NCI-H460 (cell line): ENCODE data around the gene BHLHE40. TPM values are rescaled to one million over a fixed set of nuclear protein-coding genes. Genes with fewer than 3 reads are reported as not detected.
"Not testable (repeated sequence)": the region's sequence is repeated elsewhere in the genome, so short reads cannot be mapped to it uniquely, and the experiment has no call there.

Experiments
- DNase-seq: peaks from one replicate; pipeline ENCODE4 v3.0.0-alpha.2; 2016; ENCODE audit warnings: low read depth; ENCODE audit errors: extremely low read depth
- total RNA-seq: library from RNA; depleted of rRNA; stranded (reverse); fragments of >200 nt; shearing (Covaris generic); gene quantifications from 2 replicates; pipeline ENCODE4 v1.2.3, GENCODE V29; 2014

BHLHE40 gene
- total RNA-seq, 1 experiment from 2014 or later, result 76.8 TPM

DNA sequence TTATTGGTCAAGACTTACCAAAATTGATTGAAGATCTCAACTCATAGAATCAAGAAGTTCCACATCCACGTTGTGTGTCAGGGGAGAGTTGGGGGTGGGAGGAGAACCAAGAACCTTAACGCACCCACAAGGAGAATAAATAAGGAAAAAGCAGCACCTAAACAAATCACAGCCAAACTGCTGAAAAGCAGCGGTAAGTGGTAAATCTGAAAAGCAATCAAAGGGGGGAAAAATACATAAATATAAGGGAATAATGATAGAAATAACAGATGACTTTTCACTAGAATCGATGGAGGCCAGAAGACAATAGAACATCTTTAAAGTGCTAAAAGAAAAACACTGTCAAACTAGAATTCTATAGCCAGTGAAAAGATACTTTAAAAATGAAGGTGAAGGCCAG, 20.1 kb upstream of the BHLHE40 start:
- DNase-seq, result no peak

DNA sequence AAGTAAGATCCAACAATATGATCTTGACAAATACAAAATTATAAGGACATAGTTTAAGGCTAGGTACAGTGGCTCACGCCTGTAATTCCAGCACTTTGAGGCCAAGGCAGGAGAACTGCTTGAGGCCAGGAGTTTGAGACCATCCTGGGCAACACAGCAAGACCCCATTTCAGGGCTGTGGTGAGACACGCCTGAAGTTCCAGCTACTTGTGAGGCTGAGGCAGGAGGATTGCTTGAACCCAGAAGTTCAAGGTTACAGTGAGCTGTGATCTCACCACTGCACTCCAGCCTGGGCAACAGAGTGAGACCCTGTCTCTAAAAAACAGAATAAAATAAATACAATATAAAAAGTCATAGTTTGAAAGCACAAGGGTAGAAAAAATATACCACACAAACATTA, 17.4 kb upstream of the BHLHE40 start:
- DNase-seq, result not testable (repeated sequence)

DNA sequence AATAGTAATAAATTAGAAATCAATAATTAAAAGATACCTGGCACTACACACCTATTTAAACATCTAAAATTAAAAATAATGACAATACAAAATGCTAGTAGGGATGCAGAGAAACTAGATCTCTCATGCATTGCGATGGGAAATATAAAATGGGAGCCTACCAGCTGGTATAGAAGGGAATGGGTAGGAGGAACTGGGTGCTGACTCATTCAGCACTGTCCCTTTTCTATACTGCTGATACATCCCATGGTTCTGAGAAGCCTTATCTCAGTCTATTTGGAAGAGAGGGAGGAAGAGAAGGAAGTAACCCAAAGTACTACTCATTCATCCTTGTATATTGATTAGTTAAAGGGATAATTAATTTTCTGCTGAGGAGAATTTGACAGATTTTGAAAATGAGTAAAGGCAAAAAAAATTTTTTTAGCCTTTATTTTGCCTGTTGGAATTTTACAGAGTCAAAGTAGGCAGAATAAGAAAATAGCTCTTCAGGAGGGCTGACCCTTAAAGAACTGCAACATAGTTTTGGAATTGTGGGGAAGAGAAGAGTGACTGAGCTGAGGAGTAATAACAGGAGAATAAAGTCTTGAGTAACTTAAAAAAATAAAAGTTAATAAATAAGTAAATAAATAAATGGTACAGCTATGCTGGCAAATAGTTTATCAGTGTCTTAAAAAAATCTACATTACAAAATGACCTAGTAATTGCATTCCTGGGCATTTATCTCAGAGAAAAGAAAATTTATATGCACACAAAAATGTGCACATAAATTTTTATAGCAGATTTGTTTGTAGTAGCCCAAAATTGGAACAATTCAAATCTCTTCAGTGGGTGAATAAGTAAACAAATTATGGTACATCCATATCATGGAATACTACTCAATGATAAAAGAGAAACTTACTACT, 15.3 kb upstream of the BHLHE40 start:
- no peak for DNase-seq

DNA sequence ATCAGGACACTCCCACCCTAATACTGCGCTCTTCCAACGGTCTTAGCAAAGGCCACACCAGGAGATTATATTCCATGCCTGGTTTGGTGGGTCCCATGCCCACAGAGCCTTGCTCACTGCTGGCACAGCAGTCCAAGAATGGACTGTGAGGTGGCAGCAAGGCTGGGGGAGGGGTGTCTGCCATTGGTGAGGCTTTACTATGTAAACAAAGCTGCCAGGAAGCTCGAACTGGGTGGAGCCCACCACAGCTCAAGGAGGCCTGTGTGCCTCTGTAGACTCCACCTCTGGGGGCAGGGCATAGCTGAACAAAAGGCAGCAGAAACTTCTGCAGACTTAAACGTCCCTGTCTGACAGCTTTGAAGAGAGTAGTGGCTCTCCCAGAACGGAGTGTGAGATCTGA, 13.2 kb upstream of the BHLHE40 start:
- DNase-seq, result not testable (repeated sequence)

DNA sequence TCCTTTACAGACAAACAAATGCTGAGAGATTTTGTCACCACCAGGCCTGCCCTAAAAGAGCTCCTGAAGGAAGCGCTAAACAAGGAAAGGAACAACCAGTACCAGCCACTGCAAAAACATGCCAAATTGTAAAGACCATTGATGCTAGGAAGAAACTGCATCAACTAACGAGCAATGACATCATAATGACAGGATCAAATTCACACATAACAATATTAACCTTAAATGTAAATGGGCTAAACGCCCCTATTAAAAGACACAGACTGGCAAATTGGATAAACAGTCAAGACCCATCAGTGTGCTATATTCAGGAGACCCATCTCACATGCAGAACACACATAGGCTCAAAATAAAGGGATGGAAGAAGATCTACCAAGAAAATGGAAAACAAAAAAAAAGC, 11.6 kb upstream of the BHLHE40 start:
- DNase-seq, result not testable (repeated sequence)

DNA sequence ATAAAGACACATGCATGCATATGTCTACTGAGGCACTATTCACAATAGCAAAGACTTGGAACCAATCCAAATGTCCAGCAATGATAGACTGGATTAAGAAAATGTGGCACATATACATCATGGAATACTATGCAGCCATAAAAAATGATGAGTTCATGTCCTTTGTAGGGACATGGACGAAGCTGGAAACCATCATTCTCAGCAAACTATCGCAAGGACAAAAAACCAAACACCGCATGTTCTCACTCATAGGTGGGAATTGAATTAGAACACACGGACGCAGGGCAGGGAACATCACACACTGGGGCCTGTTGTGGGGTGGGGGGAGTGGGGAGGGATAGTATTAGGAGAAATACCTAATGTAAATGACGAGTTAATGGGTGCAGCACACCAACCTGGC, 7.8 kb upstream of the BHLHE40 start:
- DNase-seq, result not testable (repeated sequence)

DNA sequence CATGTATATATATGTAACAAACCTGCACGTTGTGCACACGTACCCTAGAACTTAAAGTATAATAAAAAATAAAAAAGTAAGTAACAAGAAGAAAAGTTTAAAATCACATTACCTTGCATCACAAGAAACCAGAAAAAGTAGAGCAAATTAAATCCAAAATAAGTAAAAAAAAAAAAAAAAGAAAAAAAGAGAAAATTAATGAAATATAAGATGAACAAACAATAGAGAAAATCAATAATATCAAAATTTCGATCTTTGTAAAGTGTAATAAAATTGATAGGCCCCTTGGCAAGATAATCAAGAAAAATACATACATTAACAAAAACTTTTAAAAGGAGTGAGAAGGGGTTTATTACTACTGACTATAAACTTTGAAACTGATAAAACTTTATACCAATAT, 7.4 kb upstream of the BHLHE40 start:
- DNase-seq, result no peak

DNA sequence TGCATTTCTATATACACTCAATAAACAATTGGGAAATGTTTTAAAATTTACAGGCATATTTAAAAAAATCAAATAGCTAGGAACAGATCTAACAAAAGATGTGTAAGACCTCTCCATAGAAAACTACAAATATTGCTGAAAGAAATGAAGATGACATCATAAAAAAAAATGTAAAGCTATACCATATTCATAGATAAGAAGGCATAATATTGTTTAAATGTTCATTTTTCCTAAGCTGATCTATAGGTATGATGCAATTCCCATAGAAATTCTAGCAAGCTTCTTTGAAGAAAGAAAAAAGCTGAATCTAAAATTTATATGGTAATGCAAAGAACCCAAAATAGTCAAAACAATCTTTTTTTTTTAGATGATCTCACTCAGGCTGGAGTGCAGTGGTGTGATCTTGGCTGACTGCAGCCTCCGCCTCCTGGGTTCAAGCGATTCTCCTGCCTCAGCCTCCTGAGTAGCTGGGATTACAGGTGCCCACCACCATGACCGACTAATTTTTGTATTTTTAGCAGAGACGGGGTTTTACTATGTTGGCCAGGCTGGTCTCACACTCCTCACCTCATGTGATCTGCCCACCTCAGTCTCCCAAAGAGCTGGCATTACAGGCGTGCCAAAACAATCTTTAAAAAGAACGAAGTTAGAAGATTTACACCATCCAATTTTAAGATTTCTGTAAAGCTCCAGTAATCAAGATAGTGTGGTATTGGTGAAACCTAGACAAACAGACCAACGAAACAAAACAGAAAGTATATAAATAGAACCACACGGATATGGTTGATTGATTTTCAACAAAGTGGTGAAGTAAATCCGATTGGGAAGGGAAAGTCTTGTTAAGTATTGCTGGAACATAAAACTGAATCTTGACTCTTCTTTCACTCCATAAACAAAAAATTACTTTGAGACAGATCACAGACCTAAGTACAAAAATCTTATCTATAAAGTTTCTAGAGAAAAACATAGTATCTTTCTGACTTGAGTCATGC, 6.3 kb upstream of the BHLHE40 start:
- DNase-seq, result no peak

DNA sequence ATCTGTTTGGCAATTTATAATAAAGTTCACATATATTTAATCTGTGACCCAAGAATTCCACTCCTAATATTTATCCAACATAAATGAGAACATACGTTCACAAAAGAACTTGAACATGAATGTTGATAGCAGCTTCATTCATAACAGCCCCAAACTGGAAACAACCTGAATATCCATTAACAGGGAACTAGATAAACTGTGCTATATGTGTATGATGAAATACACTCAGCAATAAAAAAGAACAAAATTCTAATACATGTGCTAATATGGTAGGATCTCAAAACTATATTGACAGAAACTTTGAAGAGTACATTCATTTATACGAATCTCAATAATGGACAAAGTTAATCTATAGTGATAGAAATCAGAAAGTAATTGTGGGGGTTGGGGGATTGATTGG, 5.1 kb upstream of the BHLHE40 start:
- no peak for DNase-seq

DNA sequence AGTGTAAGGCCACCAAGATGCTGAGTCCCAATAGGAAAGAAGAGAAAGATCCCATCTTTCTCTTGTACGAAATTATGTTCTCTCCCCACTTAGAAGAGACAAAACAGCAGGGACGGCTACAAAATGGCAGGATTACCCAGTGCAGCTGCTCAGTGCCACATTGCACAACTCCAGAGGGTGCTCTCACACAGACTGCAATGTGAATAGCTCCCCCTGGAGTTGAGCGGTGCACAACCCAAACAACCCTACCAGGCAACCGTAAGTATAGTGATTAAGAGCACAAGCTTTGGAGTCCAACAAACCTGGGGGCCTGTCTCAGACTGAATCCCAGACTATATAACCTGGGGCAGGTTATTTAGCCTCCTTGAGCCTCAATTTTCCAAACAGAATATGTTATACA, 3.1 kb upstream of the BHLHE40 start:
- peak; percentile 89 for DNase-seq

DNA sequence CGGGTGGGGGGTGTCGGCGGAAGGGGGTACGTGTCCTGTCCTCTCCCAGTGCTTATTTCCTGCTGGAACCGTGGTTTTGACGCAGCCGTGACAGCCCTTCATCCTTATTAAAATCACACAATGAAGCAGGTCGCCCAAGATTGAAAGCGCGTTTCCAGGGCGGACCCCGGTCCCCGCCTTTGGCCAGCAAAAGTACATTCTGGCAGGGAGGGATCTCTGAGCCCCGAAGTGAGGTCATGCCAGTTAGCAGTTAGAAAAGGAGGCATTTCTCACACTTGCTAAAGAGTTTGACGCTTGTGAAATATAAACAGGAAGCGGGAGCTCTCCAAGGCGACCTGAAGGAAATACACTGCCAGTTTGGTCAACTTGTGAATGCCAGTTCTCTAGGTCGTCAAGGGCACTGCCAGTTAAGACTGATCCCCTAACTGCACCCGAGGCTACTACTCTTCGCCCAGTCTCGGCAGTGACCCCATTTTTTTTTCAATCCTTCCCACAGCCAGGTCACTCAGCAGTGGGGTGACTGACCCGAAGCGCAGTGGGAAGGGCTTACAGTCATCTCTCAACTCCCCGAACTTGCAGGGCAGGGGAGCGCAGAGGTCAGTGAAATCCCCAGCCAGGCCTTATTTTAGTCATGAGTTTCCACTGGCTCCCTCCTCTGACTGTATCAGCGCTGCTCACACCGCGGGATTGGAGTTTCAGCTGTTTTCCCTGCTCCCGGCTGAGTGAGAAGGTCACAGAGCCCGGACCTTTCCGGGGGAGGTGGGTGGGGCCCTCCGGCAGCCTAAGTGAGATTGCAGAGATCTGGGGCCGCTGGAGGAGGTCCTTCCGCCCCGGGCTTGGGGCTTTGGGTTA, 2.0 kb upstream of the BHLHE40 start:
- peak; percentile 93 for DNase-seq

DNA sequence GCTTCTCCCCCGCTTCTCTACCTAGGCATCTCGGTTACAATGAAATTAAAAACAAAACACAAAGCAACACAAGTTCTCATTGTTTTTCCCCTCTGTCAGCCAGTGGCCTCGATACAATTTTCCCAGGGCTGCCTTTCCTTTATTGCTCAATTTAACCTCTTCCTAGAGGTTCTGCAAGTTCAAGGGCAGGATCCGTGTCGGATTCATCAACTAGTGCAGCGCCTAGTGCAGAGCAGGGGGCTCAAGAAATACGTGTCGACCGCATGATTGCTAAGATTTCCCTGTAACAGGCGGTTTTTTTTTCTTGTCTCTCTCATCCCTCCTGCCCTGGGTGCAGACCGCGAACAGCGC, 1.4 kb upstream of the BHLHE40 start:
- DNase-seq, result no peak

DNA sequence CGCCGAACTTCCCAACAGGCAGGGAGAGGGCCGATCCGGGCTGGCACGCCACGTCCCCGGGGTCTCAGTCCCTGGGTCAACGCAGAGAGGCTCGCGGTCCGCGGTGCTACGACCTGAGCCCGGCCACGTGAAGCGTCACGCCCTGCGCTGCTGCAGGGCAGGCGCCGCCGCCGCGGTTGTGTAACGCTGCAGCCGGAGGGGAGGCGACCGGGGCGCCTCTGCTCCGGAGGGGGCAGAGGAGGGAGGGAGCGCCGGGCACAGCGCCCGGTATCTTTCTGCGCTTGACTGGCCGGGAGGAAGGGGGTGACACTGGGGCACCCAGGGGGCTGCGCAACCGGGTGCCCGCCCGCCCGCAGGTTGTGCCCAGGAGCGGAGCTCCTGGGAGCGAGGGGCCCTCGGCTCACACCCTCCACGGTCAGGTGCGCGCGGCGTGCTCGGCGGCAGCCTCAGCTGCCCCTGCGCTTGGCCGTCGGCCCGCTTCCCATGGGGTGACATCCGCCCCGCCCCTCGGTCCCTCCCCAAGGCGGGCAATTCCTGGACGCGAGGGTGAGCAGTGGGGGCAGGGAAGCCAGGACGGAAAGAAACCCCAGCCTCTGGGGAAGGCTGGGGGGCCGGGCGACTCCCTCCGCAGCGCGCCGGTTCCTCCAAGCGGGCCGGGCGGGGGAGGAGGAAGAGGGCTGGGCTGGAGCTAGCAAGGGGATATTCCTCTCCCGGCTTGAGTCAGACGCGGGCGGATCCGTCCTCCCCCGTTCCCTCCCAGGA, 852 bp upstream of the BHLHE40 start:
- peak; percentile 95 for DNase-seq

DNA sequence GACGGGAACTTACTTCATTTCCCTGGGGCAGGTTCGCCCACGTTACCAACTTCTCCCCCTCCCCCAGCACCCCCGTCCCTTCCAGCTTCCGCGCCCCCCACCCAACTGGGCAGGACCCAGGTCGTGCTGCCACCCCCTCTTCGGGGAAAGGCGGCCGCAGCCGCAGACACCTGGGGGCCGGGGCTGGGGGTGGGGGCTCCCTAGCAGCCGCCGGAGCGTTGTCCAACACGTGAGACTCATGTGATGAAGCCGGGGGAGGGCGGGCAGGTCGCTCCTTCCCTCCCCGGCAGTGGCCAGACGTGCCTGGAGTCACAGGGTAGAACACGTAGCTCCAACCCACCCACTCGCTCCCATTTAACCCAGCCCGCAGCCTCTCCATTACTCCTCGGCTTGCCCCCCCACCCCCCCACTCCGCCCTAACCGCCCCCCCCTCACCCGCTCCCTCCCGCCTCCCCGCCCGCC, 240 bp upstream of the BHLHE40 start:
- peak; percentile 95 for DNase-seq

DNA sequence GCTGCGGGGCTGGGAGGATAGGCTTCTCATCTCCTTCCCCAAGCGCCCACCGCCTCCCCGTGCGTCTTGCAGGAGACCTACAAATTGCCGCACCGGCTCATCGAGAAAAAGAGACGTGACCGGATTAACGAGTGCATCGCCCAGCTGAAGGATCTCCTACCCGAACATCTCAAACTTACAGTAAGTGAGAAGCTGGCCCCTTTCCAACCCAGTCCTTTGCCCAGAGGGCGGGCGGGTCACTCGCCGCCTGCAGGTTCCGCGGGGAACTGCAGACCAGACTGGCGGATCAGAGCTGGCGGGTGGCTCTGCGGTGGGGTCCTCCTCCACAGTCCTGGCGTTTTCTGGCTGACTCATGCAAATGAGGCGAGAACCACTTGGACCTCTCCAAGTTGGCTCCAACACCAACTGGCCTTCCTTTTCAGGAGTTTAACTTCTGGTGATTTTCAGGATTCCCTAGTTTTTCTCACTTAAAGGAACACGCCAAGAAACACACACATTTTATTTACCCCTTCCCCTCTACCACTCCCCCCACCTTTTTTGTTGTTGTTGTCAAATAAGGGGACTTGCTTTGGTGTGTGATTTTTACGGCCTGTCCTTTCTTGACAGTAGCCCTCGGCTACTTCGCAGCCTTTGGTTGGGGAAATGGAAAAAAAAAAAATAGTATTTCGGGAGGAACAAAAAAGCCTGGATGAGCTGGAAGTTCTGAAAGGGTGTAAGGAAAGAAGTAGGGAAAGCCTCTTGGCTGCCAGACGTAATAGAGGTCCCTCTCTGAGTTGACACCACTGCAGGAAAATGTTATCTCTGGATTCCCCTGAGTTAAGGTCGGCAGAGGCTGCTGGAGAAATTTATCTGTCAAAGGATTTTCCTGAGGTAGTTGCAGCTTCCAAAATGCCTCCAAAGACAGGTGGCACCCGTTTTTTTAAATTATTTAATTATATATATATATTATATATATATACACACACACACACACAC, 1.3 kb downstream of the BHLHE40 start:
- DNase-seq, result peak; percentile 83

DNA sequence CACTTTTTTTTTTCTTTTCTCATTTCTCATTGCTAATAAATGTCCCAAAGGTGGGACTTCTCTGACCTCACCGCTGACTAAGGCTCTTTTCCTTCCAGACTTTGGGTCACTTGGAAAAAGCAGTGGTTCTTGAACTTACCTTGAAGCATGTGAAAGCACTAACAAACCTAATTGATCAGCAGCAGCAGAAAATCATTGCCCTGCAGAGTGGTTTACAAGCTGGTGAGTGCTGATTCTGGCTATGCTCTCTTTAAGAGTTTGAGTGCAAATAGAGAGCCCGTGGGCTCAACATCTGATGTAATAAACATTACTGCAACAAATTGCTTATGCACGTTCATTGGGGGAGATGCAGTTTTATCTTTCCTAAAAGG, 2.0 kb downstream of the BHLHE40 start:
- DNase-seq, result no peak

DNA sequence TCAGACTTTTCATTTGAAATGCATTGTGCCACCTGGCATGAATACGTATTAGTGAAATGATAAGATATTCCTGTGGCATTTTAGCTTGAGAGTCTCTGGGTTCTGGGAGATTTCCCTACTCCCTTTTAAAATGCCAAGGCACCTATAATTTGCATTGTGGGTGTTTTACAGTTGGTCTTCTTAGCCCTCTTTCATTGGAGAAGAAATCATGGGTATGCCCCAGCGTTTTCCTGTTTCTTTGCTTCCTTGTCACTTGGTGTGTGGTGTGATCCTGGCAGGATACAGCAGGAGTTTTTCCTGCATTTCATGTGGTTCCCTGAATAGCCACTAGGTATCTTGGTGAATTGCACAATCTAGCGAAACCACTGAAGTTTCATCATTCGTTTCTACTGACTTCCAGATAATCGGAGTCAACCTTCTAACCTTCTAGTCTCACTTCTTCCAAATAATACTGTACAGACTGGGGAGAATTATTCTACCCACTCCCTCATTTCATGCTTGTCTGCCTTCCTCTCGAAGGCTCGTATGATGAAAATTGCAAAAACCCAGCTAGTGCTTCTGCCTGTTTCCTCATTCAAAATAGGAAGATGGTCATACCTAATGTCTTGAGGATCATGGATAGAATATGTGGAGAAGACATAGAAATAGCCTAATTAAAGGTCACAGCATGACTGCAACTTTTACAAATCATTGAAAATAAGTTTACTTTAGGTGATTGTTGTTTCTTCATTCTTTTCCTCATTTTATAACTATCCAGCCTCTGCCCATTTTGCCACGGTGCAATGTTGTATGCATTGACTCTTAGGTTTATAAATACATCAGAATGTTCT, 2.6 kb downstream of the BHLHE40 start:
- DNase-seq, result peak; percentile 69
